Stimulated activated CD4-positive, alpha-beta T cell treated with anti-CD3 and anti-CD28 coated beads, TNF-alpha, amount 100 ng/mL, for 24 hours (primary cell): ENCODE measurements around the gene SLC5A10.

Source experiments
- DNase-seq, 3 experiments: peaks; one replicate each; pipeline ENCODE4 v3.0.0-alpha.2; 2020; ENCODE audit warnings: low read depth in 3 of 3

The SLC5A10 gene

DNA sequence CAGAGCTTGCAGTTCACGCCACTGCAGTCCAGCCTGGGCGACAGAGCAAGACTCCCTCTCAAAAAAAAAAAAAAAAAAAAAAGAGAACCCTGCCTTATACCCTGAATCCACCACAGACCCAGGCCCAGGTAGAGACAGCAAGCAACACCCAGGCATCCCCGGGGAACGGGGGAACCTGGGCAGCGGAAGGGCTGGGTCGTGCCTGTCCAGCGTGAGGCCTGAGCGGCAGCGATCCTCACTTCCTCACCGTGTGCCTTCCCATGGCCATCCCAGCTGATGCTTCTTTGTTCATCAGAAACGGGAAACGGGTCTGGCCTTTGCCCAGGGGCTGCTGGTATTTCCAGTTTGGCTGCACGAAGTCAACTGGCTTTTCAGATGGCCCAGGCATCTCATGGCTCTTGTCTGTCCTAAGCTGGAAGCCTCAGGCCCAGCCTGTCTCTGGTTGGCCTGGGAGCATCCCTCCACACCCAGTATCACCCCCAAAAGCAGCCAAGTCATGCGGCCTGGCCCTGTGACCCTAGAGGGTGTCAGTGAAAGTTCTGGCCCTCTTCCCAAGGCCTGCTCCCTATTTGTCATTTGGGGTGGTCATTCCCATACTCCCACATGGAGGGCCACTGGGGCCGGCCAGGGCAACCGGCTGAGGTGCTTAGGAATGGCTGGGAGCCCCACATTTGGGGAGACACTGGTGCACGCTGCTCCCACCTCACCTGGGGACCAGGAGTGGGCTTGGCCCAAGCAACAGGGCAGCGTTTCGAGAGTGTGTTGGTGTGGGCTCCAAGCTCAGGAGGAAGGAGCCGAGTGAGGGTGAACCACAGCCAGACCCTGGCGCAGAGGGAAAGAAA, 32.5 kb downstream of the SLC5A10 start:
- DNase-seq = no peak

DNA sequence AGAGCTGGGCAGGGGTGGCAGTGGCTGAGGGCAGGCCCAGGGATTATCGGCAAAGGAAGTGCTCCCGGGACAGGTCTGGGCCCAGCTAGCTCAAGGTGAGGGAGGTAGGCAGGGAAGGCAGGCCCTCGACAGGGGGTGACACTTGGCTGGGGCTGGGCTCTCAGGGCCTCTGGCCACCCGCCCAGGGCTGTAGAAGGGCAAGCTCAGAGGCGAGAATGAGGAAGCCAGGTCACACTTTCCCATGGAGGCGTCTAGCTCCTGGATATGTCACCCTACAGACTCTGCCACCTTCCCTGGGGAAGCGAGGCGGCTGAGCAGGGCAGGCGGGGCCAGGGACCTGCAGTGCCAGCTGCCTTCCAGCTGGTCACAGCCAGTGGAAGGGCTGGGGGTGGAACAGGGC, 33.5 kb downstream of the SLC5A10 start:
- no peak for DNase-seq

DNA sequence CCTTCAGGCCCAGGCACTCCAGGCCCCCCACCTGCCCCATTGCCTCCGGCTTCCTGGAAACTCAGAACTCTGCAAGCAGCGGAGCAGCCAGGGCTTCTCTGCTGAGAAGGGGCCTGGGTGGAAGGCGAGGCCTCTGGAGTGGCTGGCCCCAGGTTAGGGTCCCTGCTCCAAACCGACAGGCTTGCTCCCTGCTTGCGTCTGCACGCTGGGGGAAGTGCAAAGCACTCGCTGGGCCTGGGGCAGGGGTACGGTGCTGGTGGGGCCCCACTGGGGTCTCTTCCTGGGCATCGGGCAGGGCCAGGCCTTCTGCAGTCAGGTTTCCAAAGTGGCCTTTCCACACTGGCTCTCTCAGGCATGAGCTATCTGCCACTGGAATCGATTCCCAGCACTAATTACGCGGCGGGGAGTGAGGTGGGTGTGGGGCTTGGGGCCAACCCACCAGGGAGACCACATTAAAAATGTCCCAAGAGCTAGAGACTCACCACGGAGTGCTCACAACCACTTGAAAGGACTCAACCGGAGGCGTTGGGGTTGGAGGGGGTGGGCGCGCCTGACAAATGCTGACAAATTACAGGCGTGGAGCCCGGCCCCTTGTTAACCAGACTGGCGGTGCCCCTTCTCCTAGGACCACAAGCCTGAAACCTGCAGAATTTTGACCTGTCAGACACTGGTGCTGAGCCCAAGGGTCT, 34.7 kb downstream of the SLC5A10 start:
- no peak for DNase-seq

DNA sequence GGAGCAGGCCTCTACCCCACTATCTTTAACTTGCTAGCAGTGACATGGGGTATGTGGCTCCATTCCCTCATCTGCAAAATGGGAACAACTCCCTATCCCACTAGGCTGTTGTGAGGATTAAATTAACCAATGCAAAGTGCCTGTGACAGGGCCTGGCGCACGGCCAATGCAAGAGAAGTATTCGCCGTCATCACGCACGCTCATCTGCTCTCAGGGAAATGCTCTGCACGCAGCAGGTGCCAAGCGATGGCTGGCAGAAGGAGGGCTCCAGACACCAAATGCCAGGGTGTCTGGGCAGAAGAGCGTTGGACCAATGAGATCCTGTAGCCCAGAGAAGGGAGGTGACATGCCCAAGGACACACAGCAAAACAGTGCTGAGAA, 35.3 kb downstream of the SLC5A10 start:
- DNase-seq = no peak

DNA sequence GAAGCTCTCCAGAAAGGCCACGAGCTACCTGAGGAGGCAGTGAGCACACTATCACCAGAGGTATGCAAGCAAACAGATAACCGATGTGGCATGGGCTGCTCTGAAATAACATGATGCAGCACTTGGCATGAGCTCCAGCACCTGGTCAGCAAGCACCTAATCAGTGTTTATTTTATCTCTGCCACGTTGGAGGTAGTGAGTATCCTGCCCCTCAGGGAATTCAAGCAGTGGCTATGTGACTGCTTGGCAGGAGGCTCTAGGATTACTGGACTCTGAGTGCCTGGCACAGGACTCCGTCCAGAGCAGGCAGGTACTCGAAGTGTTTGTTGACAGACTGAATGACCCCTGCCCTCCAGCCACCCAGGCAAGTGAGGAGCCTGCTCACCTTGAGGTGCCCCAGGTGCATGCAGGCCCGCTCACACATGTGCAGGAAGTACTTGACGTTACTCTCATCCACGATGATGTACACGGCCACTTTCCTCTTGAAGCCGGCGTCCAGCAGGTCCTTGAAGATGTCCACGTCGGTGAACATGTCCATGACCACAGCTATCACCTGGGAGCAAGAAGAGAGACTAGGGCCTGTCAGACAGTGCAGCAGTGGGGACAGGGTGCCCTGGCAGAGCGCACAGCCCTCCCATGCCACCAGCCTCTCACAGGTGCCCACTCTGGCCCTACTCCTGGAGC, 36.0 kb downstream of the SLC5A10 start:
- DNase-seq = no peak

DNA sequence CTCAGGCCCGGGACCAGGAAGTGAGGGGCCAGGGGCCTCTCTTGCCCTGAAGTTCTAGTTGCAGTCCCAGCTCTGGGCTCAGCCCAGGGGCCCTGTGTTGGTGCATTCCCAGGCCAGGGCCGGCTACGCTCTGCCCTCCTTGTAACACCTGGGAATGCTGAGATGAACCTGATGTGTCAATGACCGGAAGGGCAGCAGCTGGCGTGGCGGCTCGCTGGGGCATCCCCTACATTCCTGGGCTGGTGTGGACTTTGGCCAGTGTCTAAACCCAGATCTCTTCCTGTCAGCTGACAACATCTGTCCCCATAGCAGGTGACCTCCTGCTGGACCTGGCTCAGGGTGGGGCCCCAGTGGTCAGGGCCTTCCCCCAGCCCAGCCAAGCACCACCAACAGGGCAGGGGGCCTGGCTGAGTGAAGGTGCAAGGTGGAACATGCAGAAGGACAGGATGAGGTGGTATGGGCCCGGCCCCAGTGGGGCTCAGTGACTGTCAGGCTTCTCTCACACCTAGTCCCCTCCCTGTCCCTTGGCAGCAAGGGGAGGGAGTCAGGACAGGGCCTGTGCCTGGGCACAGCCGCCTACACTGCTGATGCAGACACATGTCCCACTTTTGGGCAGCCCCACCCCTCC, 36.7 kb downstream of the SLC5A10 start:
- no peak for DNase-seq

DNA sequence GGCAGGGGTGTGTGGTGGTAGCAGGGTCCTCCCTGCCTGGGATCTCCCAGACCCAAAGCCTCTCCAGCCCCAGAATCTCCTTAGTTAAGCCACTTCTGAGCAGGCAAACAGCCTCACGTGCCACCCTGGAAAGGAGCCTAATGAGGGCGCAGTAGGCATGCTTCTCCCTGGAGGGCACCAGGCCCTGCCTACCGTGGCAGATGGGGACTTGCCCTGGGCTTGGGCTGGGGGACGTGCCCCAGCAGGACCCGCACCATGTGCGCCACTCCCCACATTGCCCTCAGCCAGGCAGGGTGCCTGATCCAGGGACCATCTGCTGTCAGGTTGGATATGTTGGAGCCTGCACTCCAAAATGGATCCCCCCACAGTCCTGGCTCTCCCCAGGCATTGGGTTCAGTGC, 38.4 kb downstream of the SLC5A10 start:
- DNase-seq = no peak

DNA sequence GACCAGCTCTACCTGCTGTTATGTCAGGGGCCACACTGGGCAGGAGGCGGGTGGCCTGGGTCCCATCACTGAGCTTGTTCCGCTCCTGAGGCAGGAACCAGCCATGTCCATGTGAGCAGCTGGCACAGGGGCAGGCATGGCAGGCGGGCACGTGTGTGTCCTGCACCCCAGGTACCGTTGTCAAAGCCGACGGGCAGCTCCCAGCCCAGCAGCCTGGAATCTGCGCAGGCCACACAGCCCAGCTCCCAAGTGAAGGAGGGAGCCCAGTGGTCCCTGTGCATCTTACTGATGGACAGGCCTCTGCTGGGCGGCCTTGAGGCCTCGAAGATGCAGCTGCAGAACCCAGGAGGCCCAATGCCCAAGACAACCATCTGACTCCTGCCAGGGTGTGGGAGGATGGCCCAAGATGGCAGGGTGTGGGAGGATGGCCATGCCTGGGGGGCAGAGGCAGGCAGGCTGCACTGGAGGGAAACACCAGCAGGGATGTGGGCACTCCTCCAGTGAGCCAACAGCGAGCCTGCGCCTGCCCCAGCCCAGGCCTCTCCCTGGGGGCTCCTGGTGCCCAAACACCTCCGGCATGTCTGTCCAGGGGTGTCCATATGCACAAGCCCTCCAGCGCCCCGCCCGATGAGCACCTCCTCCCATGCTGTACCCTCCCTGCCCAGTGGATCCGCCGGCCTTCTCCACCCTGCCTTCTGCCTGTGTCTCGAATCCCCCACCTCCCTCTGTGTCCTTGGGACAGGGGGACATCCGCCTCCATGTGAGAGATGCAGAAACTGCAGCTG, 39.8 kb downstream of the SLC5A10 start:
- DNase-seq = no peak

DNA sequence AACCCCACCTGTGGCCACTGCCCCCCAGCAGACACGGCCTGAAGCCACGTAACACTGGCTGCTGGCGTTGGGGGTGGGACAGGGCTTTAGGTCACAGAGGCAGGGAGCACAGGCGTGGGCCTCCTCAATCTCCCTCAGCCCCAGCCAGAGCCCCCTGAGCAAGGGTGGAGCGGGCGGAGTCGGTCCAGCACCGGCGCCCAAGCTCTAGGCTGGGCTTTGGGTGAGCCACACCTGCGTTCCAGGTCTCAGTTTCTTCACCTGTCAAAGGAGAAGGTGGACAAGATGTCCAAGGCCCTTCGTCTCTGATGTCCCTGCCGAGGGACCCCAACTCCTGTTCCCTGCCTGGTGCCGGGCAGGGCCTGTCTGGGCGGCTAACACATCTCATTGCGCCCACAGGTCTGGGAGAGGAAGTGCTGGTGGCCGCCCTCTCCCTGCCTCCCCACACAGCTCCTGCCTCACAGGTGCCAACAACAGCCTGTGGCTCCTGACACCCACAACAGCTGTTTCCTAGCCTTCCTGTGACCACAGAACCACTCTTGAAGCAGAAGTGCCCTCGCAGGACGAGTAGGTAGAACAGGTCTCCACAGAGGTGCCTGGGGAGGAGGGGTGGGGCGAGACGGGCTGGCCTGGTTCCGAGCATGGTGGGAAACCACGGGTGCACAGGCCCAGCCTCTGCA, 40.6 kb downstream of the SLC5A10 start:
- DNase-seq = no peak

DNA sequence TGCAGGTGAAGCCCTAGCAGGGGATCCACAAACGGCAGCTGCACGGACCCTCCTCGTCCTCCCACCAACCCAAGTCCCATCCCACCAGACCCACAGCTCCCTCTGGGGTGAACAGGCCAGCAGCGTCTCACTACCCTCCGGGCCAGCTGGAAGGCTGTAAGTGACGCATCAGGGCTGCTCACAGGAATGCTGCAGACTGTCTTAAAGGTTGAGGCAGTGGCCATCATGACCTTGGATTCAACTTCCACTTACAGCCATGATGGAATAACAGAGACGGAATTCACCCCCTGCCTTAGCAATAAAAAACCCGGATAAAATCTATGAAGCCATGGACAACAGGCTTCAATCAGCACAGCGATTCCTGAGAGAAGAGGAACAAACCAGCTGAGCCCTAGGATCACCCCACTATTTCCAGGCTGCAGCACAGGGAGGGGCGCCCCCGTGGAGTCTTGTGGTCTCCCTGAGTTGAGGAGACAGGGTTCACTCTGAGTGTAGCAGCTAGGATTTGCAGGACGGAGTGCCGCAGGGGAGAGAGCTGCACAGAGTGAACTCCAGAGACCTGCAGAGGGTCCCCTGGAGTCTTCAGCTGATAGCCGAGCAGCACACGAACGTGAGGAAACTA, 42.1 kb downstream of the SLC5A10 start:
- no peak for DNase-seq

DNA sequence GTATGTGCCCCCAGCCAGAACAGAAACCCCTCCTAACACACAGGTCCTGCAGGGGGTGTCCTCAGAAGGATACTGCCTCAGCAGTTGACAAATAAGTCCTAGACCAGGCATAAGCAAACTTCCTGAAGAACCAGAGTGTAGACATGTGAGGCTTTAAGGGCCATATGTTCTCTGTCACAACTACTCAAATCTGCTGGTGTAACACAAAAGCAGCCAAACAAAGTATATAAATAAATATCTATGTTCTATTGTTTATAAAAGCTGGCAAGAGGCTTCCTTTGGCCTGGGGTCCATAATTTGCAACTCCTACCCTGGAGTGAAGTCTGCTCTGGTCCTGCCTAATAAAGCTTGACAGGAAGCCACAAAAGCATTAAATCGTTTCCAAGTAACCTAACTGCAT, 42.7 kb downstream of the SLC5A10 start:
- DNase-seq = no peak

DNA sequence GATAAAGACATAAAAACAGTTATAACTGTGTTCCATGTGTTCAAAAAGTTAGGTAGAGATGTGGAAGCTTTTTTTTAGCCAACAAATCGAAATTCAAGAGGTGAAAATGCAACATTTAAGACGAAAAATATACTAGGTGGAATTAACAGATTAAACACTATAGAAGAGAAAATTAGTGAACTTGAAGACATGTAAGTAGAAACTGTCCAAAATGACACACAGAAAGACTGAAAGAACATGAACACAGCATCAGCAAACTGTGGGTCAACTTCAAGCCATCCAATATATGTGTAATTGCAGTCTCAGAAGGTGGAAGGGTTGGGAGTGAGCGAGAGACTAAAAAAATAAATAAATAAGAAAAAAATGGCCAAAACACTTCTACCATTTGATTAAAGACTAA, 43.3 kb downstream of the SLC5A10 start:
- no peak for DNase-seq

DNA sequence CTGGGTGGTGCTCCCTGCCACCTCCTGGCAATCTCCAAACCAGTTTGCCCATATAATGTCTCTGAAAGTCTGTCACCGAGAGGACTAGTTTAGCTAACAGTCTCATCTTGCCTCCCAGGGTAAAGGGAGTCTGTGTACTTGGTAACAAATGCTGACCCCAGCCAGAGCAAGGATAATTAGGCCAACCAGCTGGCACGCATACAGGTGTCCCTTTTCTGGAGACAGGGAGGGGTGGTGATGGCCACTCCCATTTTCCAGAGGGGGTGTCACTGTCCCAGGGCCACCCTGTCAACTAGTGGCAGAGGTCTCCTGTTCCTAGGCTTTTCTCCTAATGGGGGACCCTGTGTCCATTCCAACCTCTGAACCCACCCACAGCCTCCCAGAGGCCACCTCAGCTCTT, 44.5 kb downstream of the SLC5A10 start:
- no peak for DNase-seq

DNA sequence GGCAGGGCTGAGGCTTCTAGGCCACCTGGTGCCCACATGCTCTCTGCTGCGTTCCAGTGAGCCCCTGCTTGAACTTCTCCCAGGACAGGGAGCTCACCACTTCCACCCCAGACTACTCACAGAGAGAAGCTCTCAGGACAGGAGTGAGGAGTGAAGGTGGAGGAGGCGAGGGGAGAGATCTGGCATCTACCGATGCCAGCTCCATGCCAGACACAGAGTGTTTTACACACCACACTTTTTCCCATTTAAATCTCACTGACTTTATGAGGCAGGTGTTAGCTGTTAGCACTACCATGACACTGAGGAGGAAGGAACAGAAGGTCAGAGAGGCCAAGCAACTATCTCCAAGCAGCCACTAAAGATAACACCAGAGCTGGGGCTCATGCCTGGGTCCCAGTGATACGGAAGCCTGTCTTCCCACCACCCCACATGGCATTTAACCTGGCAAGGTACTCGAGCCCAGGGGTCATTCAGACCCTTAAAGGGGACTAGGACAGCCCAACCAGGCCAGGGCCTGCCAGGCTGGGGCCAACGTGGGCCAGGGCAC, 45.8 kb downstream of the SLC5A10 start:
- DNase-seq = no peak

DNA sequence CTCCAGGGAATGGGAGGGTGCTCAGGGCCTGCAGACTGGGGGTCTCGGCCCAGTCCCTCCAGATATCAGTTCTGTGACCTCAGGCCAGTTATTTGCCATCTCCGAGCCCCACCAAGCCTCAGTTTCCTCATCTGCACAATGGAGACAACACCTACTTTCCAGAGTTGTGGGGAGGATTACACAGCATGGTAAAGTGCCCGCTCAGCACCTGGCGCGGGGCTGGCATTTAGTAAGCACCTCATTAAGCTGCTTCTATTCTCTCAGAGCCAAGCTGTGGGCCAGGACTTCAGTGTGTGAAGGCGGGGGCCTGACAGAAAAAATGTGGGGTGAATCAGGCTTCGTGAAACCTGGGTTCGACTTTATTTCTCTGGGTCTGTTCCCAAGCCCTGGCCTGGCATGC, 47.4 kb downstream of the SLC5A10 start:
- no peak for DNase-seq

DNA sequence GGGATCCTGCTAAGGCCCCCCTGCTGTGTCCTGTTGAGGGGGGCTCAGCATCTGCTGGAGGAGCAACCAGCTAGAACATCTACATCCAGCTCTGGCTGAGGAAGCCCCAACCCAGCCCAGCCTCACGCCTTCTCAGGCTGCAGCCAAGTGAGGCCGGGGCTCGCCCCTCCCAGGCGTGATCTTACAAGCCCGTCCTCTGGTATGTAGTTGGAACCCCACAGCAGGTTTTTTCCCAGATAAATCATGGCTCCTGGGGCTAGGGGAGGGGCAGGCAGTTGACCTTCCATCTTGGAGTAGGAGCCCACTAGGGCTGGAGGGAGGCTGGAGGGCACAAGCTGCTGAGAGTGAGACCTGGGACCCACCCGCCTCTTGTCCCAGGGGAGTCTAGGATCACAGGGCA, 47.9 kb downstream of the SLC5A10 start:
- no peak for DNase-seq

DNA sequence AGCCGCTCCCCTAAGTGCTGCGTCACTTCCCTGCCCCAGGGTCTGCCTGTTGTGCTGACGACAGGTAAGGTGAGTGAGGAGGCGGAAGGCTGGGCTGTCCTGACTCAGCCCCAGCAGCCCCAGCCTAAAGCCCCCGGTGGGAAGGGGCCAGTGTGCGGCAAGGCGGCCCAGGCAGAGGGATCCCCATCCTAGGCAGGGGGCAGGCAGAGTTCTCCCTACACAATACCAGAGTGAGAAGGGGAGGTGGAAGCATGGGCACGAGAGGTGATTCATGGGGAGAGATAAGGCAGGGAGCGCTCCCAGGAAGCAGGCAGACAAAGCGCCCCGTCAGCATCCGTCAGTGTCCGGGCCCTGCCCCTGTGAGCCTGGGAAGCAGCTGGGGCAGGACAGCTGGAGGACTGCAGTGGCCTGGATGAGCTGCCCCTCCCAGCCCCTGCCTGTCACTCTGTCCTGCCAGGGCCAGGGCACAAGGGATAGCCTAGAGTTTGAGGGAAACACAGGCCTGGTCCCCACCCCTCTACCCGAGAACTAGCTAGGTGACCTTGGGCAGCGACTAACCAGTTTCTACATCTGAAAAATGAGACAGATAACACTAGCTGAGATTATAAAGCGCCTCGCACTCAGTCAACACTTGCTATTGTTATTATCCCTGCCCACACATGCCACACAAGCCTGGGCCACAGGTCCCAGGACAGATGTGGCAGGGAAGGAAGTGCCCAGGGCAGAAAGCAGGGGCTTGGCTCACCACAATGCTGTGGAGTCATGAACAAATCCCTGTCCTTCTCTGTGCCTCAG, 48.8 kb downstream of the SLC5A10 start:
- no peak for DNase-seq

DNA sequence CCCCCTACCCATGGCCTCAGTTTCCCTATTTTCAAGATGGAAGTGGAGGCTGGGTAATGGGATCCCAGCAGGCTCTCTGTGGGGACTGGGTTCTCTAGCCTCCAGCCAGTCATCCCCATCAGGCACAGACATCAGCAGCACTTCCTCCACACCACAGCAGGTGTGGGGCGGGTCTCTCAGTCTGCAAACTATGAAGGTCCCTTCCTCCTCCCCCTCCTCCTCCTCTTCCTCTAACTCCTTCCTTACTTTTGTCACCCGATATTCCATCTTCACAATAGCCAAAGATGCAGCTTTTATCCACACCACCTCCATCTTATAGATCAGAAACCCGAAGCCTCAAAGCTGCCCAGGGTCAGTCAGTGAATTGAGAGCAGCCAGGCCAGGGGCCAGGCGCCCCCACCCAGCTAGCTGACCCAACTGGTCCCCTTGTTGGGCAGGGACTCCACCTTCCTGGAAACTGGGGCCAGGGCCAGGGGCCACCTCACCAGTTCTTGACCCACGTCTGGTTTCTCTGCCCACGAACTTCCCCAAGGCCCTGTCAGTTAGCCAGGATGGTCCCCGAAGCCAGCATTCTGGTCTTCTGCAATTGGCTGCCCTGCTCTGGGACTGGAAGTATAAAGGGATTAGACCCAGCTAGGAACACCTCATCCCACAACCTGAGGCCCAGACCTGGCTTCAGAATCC, 50.1 kb downstream of the SLC5A10 start:
- no peak for DNase-seq
